ENCODE data around the gene AFF2. TPM values are rescaled to one million over a fixed set of nuclear protein-coding genes. Genes with fewer than 3 reads are reported as not detected.

The AFF2 gene
- polyA plus RNA-seq, 1 of the 3 experiments (the other 2 are of a cell fraction) = not detected

- TF ChIP-seq USF1 (IDR thresholded peaks at IDR 0.05; ENCODE audit: borderline replicate concordance, low read depth) = no peak
These were observed 118.3 kb downstream of the AFF2 start (continued) for GRCh38 chrX:148618470-148619445.

DNA sequence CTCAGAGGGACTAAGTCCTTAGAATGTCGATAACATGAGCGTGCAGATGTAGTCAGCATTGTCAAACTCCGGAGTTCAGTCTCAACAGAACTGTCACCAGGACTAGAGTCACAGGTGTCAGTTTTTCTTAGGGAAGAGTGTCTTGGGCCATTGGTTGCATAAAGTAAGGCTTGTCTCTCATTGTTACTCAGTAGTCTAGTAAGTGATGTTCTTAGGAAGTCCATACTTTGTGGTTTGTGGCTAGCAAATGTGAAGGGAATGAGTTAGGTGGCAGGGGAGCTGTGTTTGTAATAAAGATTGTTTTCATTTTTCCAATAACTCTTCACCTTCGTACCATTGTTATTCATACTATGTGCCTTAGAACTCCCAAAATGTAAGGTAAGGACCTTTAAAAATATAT lies 119.6 kb downstream of the AFF2 start:
- Histone ChIP-seq H3K9ac (no peak overlapping the region), H3K79me2 (ENCODE audit: insufficient read depth) (no peaks in the 10 kb centered on the region), H3K9me2 (no peaks in the 10 kb centered on the region), H3K36me3 (replicated peaks in 1 of 2; ENCODE audit: control insufficient read depth in 1 of 2, insufficient read depth in 2 of 2, low read length in 1 of 2) (no peaks in the 10 kb centered on the region), H3K9me3 (no peaks in the 10 kb centered on the region), H4K20me1 (ENCODE audit: insufficient read depth) (no peaks in the 10 kb centered on the region), H3K27ac (ENCODE audit: low read depth in 2 of 2, low read length in 1 of 2) (no peak overlapping the region), H2AFZ (ENCODE audit: low read depth) (no peak overlapping the region), H3K4me3 (ENCODE audit: low read depth in 2 of 2, low read length in 1 of 2) (no peak overlapping the region), H3K27me3 (ENCODE audit: insufficient read depth) (no peaks in the 10 kb centered on the region), H3K4me2 (no peak overlapping the region), H3F3A (replicated peaks; ENCODE audit: insufficient read depth) (no peaks in the 10 kb centered on the region), H3K4me1 (ENCODE audit: control insufficient read depth in 1 of 2, insufficient read depth in 2 of 2, low read depth in 1 of 2, low read length in 1 of 2) (no peaks in the 10 kb centered on the region)
- POLR2A ChIA-PET = no interaction called here
- CTCF ChIA-PET = no interaction called here
- no peak for DNase-seq
- 3% methylated on average over 4 of the region's 4 CpGs for WGBS (ENCODE audit: low lambda C conversion rate)
- TF ChIP-seq FOXM1 (IDR thresholded peaks at IDR 0.05; ENCODE audit: low read depth) (no peak), POLR2AphosphoS5 (IDR thresholded peaks at IDR 0.05; ENCODE audit: low read depth, low read length) (no peak), TEAD4 (IDR thresholded peaks at IDR 0.05; ENCODE audit: borderline replicate concordance, insufficient read depth) (no peak), MAX (IDR thresholded peaks at IDR 0.05; ENCODE audit: low read depth) (no peak), GATA2 (CRISPR knock-in tag; IDR thresholded peaks at IDR 0.05) (no peak), GABPA (IDR thresholded peaks at IDR 0.05; ENCODE audit: low read depth) (no peak)
- TF ChIP-seq, protein P1, sequence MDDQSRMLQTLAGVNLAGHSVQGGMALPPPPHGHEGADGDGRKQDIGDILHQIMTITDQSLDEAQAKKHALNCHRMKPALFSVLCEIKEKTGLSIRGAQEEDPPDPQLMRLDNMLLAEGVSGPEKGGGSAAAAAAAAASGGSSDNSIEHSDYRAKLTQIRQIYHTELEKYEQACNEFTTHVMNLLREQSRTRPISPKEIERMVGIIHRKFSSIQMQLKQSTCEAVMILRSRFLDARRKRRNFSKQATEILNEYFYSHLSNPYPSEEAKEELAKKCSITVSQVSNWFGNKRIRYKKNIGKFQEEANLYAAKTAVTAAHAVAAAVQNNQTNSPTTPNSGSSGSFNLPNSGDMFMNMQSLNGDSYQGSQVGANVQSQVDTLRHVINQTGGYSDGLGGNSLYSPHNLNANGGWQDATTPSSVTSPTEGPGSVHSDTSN (IDR thresholded peaks at IDR 0.05) = no peak

- Histone ChIP-seq H3K27me3 (ENCODE audit: insufficient read depth) (no peaks in the 10 kb centered on the region), H3K4me3 (ENCODE audit: low read depth in 2 of 2, low read length in 1 of 2) (no peak overlapping the region), H2AFZ (ENCODE audit: low read depth) (no peak overlapping the region), H4K20me1 (ENCODE audit: insufficient read depth) (no peaks in the 10 kb centered on the region), H3K79me2 (ENCODE audit: insufficient read depth) (no peaks in the 10 kb centered on the region), H3K4me2 (no peak overlapping the region), H3K9me2 (no peaks in the 10 kb centered on the region), H3F3A (replicated peaks; ENCODE audit: insufficient read depth) (no peaks in the 10 kb centered on the region), H3K9me3 (no peaks in the 10 kb centered on the region), H3K27ac (ENCODE audit: low read depth in 2 of 2, low read length in 1 of 2) (no peak overlapping the region), H3K9ac (no peak overlapping the region), H3K36me3 (replicated peaks in 1 of 2; ENCODE audit: control insufficient read depth in 1 of 2, insufficient read depth in 2 of 2, low read length in 1 of 2) (no peaks in the 10 kb centered on the region), H3K4me1 (ENCODE audit: control insufficient read depth in 1 of 2, insufficient read depth in 2 of 2, low read depth in 1 of 2, low read length in 1 of 2) (no peaks in the 10 kb centered on the region)
- no peak for DNase-seq
- POLR2A ChIA-PET = no interaction called here
- CTCF ChIA-PET = no interaction called here
- 0% methylated on average over 1 of the region's 2 CpGs for WGBS (ENCODE audit: low lambda C conversion rate)
- TF ChIP-seq FOSL2 (IDR thresholded peaks at IDR 0.05; ENCODE audit: borderline replicate concordance, low read depth) (no peak), TAF1 (IDR thresholded peaks at IDR 0.05; ENCODE audit: borderline replicate concordance, low read depth, low read length) (no peak), TCF12 (IDR thresholded peaks at IDR 0.05) (no peak), EP300 (IDR thresholded peaks at IDR 0.05; ENCODE audit: borderline replicate concordance in 1 of 2, low read depth in 1 of 2, low read length in 1 of 2) (no peak), JUND (IDR thresholded peaks at IDR 0.05) (no peak), NFIC (IDR thresholded peaks at IDR 0.05; ENCODE audit: borderline replicate concordance) (no peak), USF1 (IDR thresholded peaks at IDR 0.05; ENCODE audit: borderline replicate concordance, low read depth) (no peak), TEAD4 (IDR thresholded peaks at IDR 0.05; ENCODE audit: borderline replicate concordance, insufficient read depth) (no peak), IRF3 (IDR thresholded peaks at IDR 0.05; ENCODE audit: low read depth, low read length) (no peak), CHD2 (IDR thresholded peaks at IDR 0.05; ENCODE audit: low read length, partially characterized antibody) (no peak), POLR2AphosphoS5 (IDR thresholded peaks at IDR 0.05; ENCODE audit: low read depth, low read length) (no peak), ELF1 (IDR thresholded peaks at IDR 0.05) (no peak), RFX5 (IDR thresholded peaks at IDR 0.05; ENCODE audit: low read length) (no peak), RCOR1 (IDR thresholded peaks at IDR 0.05; ENCODE audit: low read length) (no peak), MAX (IDR thresholded peaks at IDR 0.05; ENCODE audit: low read depth) (no peak)
These were observed 124.6 kb downstream of the AFF2 start for GRCh38 chrX:148624951-148625474.

Data from SK-N-SH (cell line).